ENCODE measurements around the gene CACNA1I.

- TF ChIP-seq EZH2 (IDR thresholded peaks at IDR 0.05) (no peak), POLR2AphosphoS5 (IDR thresholded peaks at IDR 0.05; ENCODE audit: borderline replicate concordance, low read depth, low read length) (no peak)
These were observed 40.2 kb downstream of the CACNA1I start for GRCh38 chr22:39610766-39611165.

Measured in SK-N-MC (cell line).